Umbilical cord (tissue), 2 donors: ENCODE results near the gene FOXM1. TPM values are rescaled to one million over a fixed set of nuclear protein-coding genes. Genes with fewer than 3 reads are reported as not detected.
A peak's percentile ranks its signal among the peaks of the same experiment; 100 is the strongest.
"Not testable (repeated sequence)": the region's sequence is repeated elsewhere in the genome, so short reads cannot be mapped to it uniquely, and the experiment has no call there.

Experiments used
- DNase-seq: peaks from one replicate; pipeline ENCODE4 v3.0.0-alpha.2; 2015; ENCODE audit warnings: low spot score
- total RNA-seq: library from RNA; depleted of rRNA; stranded (reverse); fragments of >200 nt; gene quantifications from one replicate; pipeline ENCODE4 v1.2.3, GENCODE V29; 2014; ENCODE audit warnings: low replicate concordance; ENCODE audit not compliant: insufficient read depth

Gene FOXM1
- total RNA-seq, 1 donor from 2014 or later: 7.5 TPM

- no peak for DNase-seq
These were observed 2.9 kb upstream of the FOXM1 start for GRCh38 chr12:2879853-2880252.

- DNase-seq: peak; percentile 92
These were observed 1.2 kb upstream of the FOXM1 start for GRCh38 chr12:2877953-2878732.

GRCh38 chr12:2876431-2877046, 435 bp downstream of the FOXM1 start:
- no peak for DNase-seq

- not testable (repeated sequence) for DNase-seq
These were observed 7.9 kb downstream of the FOXM1 start for GRCh38 chr12:2868986-2869632.

- no peak for DNase-seq
These were observed 12.8 kb downstream of the FOXM1 start for GRCh38 chr12:2864198-2864597.

- not testable (repeated sequence) for DNase-seq
These were observed 13.6 kb downstream of the FOXM1 start for GRCh38 chr12:2863402-2863801.

- DNase-seq: no peak
These were observed 14.1 kb downstream of the FOXM1 start for GRCh38 chr12:2862876-2863275.

- DNase-seq: no peak
These were observed 16.8 kb downstream of the FOXM1 start for GRCh38 chr12:2860170-2860569.

DNA sequence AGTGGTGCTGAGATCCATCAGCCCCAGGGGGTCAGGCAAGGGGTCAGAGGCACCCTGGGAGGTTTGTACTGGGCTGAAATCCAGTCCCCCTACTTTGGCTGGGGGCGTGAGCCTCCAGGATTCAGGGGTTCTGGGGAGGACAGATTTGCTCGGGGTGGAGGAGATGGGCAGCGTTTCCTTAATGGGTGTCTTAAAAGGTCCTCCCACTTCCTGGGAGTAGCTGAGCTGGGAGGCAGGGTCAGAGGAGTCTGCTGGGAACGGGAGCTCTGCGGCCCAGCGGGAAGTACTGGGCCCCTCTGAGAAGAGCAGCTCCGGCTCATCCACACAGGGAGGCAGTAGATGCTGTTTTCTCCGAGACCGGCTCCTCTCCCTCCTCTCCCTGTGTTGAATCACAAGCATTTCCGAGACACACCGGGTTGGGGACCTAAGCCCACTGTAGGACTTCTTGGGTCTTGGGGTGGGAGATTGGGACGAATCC, 18.0 kb downstream of the FOXM1 start:
- DNase-seq: no peak

GRCh38 chr12:2858334-2858733, 18.6 kb downstream of the FOXM1 start:
- no peak for DNase-seq

DNA sequence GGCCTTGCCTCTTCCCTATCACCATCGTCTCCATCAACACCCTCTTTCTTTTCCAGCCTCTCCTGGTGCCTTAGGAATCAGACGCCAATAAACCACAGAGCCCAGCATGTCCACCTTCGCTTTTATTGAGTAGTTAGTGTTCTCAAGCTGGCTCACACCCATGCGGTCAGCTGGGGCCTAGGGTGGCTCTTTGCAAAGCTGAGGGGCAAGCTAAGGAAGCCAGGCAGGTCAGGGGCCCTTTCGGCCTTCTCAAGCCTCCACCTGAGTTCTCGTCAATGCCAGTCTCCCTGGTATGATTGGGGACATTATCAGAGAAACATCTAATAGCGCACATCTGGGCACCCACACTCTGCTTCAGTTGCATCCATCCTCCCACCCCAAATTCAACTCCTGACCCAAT, 19.4 kb downstream of the FOXM1 start:
- DNase-seq: no peak

DNA sequence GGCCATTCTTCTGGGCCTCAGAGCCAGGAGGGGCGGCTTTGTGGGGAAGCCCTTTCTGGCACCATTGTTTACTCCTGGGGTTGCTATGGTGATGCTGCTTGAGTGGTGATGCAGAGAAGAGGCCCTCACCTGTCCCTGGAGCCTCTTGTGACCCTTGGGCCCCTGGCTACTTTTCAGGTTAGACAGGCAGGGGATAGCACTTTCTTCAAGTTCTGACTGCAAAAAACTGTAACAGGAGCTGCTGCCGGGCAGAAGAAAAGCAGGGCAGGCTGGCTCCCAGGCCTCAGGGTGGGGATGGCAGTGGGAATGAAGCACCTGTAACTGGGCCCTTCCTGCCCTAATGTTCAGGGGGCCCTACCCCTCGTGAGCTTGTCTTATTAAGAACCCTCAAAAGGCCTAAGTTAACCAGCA, 19.9 kb downstream of the FOXM1 start, which contains the start of gene TEX52:
TSS of gene TEX52 (minus strand) at position 19 of the 411 bp plus-strand sequence. CDS start at position 6, 13 bp downstream.
- no peak for DNase-seq

DNA sequence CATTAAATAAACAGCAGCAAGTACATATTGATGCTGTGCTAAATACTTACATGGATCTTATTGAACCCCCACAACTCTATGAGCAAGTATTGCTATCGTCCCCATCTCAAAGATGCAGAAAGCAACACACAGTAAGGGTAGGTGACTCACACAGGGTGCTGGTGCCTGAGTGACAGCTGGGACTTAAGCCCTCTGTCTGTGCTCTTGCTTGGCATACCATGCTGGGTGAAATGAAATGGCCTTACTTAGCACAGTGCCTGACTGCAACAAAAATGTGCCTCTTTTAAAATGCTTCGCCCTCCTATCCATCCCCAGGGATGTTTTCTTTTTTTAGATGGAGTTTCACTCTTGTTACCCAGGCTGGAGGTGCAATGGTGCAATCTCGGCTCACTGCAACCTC, 20.9 kb downstream of the FOXM1 start:
- DNase-seq: no peak

DNA sequence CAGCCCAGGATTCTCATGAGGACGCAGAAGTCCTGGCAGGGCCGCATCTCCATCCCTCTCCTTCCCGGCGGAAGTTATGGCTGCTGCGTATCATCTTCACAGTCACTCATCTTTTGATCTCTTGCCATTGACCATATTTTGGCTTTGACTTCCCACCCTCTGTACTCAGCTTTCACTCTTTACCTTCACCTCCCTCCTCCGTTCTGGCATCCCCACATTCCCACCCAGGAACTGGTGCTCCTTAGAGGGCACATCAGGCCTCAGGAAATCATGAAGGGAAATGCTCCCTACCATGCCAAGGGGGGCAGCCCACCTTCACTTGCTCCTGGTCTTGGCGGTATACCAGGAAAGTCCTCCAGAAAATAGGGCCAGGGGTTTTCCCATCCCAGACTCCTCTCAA, 21.4 kb downstream of the FOXM1 start:
- no peak for DNase-seq

DNA sequence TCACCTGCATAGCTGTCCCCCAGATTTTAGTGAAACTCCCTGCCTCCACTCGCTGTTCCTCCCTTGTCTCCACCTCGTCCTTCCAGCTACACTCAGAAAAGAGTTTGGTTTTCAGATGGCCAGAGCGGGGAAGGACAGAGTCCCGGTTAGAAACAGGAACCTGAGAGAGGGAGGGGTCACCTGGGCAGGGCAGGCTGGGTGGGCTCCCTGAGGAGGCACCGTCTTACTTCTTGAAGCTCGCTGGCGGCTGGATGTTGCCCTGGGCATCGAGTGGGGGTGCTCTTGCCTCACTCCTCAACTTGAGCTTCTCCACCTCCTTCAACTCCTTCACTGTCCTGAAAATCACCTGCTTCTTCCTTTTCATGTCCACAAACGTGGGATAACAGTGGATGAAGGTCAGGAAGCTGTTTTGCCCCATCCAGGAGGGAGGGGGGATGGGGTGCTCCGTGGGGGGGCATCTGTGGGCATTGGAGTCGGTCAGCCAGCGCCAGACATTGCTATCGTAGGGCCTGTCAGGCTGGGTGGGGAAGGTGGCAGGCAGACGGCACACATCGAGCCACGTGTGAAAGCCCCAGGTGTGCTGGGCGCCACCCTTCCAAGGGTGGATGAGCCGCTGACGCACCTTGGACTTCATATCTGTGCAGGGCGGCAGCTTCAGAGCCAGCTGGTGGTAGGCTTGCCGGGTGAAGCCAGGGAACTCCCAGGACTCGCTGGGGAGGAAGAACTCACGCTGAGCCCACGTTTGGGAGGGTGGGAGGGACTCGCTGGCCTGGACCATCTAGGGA, 22.1 kb downstream of the FOXM1 start:
- DNase-seq: no peak

- peak; percentile 87 for DNase-seq
These were observed 23.3 kb downstream of the FOXM1 start for GRCh38 chr12:2853626-2854025.

- DNase-seq: no peak
These were observed 25.0 kb downstream of the FOXM1 start for GRCh38 chr12:2851931-2852330.

DNA sequence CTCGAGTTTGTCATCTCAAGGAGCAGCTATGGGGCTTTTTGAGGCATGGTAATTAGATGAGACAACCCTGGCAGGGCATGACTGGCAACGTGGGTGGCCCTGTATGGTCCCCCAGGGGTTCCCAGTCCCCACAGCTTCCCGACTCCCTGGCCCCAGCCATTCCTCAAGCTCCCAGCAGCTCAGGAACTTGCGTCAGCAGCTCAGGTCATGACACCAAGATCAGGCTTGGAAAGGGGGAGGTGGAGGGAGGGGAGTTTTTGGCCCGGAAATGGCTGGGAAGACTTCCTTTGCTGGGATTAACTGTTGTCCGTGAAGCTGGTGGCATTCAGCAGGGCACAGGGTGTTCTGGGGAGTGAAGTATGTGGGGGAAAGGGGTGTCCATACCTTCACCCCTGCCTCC, 31.7 kb downstream of the FOXM1 start:
- peak; percentile 63 for DNase-seq

DNA sequence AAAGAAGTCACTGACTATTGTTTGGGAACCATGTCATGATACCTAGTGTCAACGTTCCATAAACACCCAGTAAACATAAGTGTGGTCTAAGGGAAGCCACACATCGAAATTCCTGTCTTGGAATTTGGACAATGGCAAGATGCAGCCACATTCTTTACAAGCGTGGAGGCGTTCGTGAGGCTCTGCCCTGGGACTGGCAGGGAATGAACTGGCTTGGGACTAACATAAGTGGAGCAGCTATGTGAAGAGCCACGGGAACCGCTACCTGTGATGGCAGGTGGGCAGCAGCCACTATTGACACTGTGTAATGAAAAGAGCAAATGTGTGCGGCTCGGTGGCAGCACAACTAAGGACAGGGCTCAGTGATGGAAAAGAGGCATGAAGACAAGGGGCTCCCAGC, 32.2 kb downstream of the FOXM1 start:
- DNase-seq: no peak

- DNase-seq: no peak
These were observed 34.0 kb downstream of the FOXM1 start for GRCh38 chr12:2842948-2843347.

- DNase-seq: no peak
These were observed 35.8 kb downstream of the FOXM1 start for GRCh38 chr12:2841056-2841650.
